K562 (cell line): Measurements from ENCODE around the gene PGM3. TPM values are rescaled to one million over a fixed set of nuclear protein-coding genes. Genes with fewer than 3 reads are reported as not detected.

ENCODE experiments used
- BRD4 ChIP-seq: fragments of 200-600 bp; sonication (generic); IDR thresholded peaks from 2 replicates; pipeline ENCODE4 v1.6.1; 2017; ENCODE audit warnings: inconsistent platforms
- CHD4 ChIP-seq: fragments of 200-600 bp; sonication (generic); IDR thresholded peaks from 3 replicates; pipeline ENCODE4 v1.6.1; 2012; ENCODE audit warnings: low read depth, mild to moderate bottlenecking, mixed read lengths, low read length, inconsistent platforms; ENCODE audit not compliant: insufficient read depth, insufficient replicate concordance, poor library complexity, severe bottlenecking
- ETV6 ChIP-seq, 3 experiments: fragments of 150-350 bp in 1 of 3; sonication (generic) in 1 of 3; formaldehyde crosslinking in 1 of 3; IDR thresholded peaks; 2 replicates each; pipeline versions ENCODE4 v1.6.1 to v1.8.0; 2014 to 2022; ENCODE audit warnings: borderline replicate concordance in 2 of 3, low read depth in 2 of 3, antibody characterized with exemption in 1 of 3, low read length in 1 of 3, mild to moderate bottlenecking in 1 of 3, missing genetic modification reagents in 1 of 3
- HDAC2 ChIP-seq: fragments of 450-650 bp; IDR thresholded peaks from 2 replicates; pipeline ENCODE4 v1.6.1; 2016; ENCODE audit warnings: mild to moderate bottlenecking
- NR2C2 ChIP-seq, 2 experiments: fragments of 200-800 bp in 1 of 2; sonication (Bioruptor generic) in 1 of 2; sonication (generic) in 1 of 2; formaldehyde crosslinking in 1 of 2; IDR thresholded peaks; 2 replicates each; pipeline versions ENCODE4 v1.6.1 to v1.8.0; 2016 to 2022; ENCODE audit warnings: mild to moderate bottlenecking in 1 of 2, missing compliant biosample characterization in 1 of 2, missing genetic modification characterization in 1 of 2, missing genetic modification reagents in 1 of 2
- POLR2A ChIP-seq: fragments of 450-650 bp; conservative IDR thresholded peaks from 2 replicates; pipeline ENCODE4 v1.6.1; 2016
- SMC3 ChIP-seq: conservative IDR thresholded peaks from 2 replicates; pipeline ENCODE4 v1.6.1; 2011; ENCODE audit warnings: low read depth, low read length, improper control_type of control experiment; ENCODE audit not compliant: insufficient read depth
- USF2 ChIP-seq: sonication (generic); formaldehyde crosslinking; IDR thresholded peaks from 2 replicates; pipeline ENCODE4 v1.5.0; 2020; ENCODE audit warnings: missing genetic modification reagents
- YY1 ChIP-seq, 3 experiments: IDR thresholded peaks; 2 replicates each; pipeline ENCODE4 v1.6.1; 2011; ENCODE audit warnings: low read length in 2 of 3, mild to moderate bottlenecking in 2 of 3, moderate library complexity in 2 of 3, borderline replicate concordance in 1 of 3, control low read depth in 1 of 3, low read depth in 1 of 3; ENCODE audit not compliant: insufficient read depth in 3 of 3, insufficient replicate concordance in 2 of 3, control insufficient read depth in 1 of 3, insufficient read length in 1 of 3; ENCODE audit errors: extremely low read depth in 1 of 3
- ZBTB26 ChIP-seq: fragments of 450-650 bp; formaldehyde crosslinking; IDR thresholded peaks from 2 replicates; pipeline ENCODE4 v1.4.0; 2022; ENCODE audit warnings: missing genetic modification characterization
- ZNF239 ChIP-seq: fragments of 250-450 bp; sonication (Bioruptor Pico); IDR thresholded peaks from 2 replicates; pipeline ENCODE4 v1.4.0; 2020; ENCODE audit warnings: mild to moderate bottlenecking
- ZNF253 ChIP-seq: fragments of 250-450 bp; sonication (Bioruptor Pico); conservative IDR thresholded peaks from 2 replicates; pipeline ENCODE4 v1.6.1; 2021; ENCODE audit warnings: mild to moderate bottlenecking
- ZNF398 ChIP-seq: fragments of 250-450 bp; sonication (Bioruptor Pico); IDR thresholded peaks from 2 replicates; pipeline ENCODE4 v1.8.0; 2021; ENCODE audit warnings: moderate library complexity, mild to moderate bottlenecking, inconsistent platforms
- ZNF436 ChIP-seq: fragments of 250-450, 450-650 bp; sonication (Bioruptor Pico); formaldehyde crosslinking; IDR thresholded peaks from 2 replicates; pipeline ENCODE4 v1.7.0; 2020; ENCODE audit warnings: mild to moderate bottlenecking
- ZNF507 ChIP-seq: conservative IDR thresholded peaks from 2 replicates; pipeline ENCODE4 v1.6.1; 2017; ENCODE audit warnings: missing genetic modification characterization, missing compliant biosample characterization
- ZNF75A ChIP-seq: fragments of 450-650 bp; formaldehyde crosslinking; IDR thresholded peaks from 2 replicates; pipeline ENCODE4 v1.4.0; 2020; ENCODE audit warnings: mild to moderate bottlenecking
- ZNF76 ChIP-seq: fragments of 250-450 bp; sonication (Bioruptor Pico); IDR thresholded peaks from 2 replicates; pipeline ENCODE4 v1.4.0; 2020; ENCODE audit warnings: mild to moderate bottlenecking, moderate library complexity, borderline replicate concordance
- ZNF785 ChIP-seq: fragments of 250-450 bp; sonication (Bioruptor Pico); IDR thresholded peaks from 2 replicates; pipeline ENCODE4 v1.4.0; 2020; ENCODE audit warnings: mild to moderate bottlenecking
- polyA plus RNA-seq, 8 experiments: library from polyadenylated mRNA; depleted of rRNA in 4 of 8; stranded (reverse) in 5 of 8; unstranded in 3 of 8; fragments of >200 nt; fragmentation: Nextera tagmentation in 2 of 8; fragmentation: Illumina TruSeq in 1 of 8; extraction: Ambion mirVana in 2 of 8; extraction: Trizol in 1 of 8; gene quantifications; 2 replicates each; pipeline versions ENCODE4 v1.2.1 to v1.2.3, GENCODE V29; 2011 to 2014; ENCODE audit warnings: inconsistent platforms in 1 of 8, missing spikeins in 1 of 8
- total RNA-seq, 7 experiments: library from RNA; depleted of rRNA in 6 of 7; stranded (reverse); fragments of >200 nt in 6 of 7; fragmentation: Illumina TruSeq in 2 of 7; extraction: Trizol in 2 of 7; gene quantifications; 2 replicates each; pipeline versions ENCODE4 v1.2.1 to v1.2.3, GENCODE V29; 2011 to 2021; ENCODE audit warnings: low replicate concordance in 1 of 7

The PGM3 gene
- total and polyA plus RNA-seq, 9 of the 15 experiments (the other 6 are each of a cell fraction or from before 2014, with no cell fraction given), result 19.1 to 107 (median 50.5) TPM

GRCh38 chr6:83160167-83160566 lies 32.9 kb downstream of the PGM3 start (continued):
- TF ChIP-seq ZNF398 (CRISPR knock-in tag) (no peak), HDAC2 (no peak), YY1 (IDR thresholded peaks at IDR 0.05; ENCODE audit: borderline replicate concordance in 1 of 3, control insufficient read depth in 1 of 3, extremely low read depth in 1 of 3, insufficient read depth in 3 of 3, insufficient read length in 1 of 3, insufficient replicate concordance in 2 of 3, low read depth in 1 of 3, low read length in 2 of 3) (no peak), ZNF239 (no peak), BRD4 (no peak), ETV6 (IDR thresholded peaks at IDR 0.05; ENCODE audit: borderline replicate concordance in 1 of 2, low read depth in 2 of 2, low read length in 1 of 2) (no peak), ETV6 (CRISPR knock-in tag; IDR thresholded peaks at IDR 0.05; ENCODE audit: borderline replicate concordance) (no peak), ZNF253 (CRISPR knock-in tag) (no peak), ZNF507 (tag) (no peak), ZNF75A (CRISPR knock-in tag) (no peak), POLR2A (no peak), SMC3 (no peak), ZNF76 (CRISPR knock-in tag) (no peak), ZBTB26 (CRISPR knock-in tag) (no peak), ZNF785 (no peak), NR2C2 (CRISPR knock-in tag; IDR thresholded peaks at IDR 0.05) (no peak), NR2C2 (tag; IDR thresholded peaks at IDR 0.05) (no peak), USF2 (CRISPR knock-in tag) (no peak), CHD4 (no peak), ZNF436 (no peak)
